ENCODE data around the gene FAM9C.

The FAM9C gene

DNA sequence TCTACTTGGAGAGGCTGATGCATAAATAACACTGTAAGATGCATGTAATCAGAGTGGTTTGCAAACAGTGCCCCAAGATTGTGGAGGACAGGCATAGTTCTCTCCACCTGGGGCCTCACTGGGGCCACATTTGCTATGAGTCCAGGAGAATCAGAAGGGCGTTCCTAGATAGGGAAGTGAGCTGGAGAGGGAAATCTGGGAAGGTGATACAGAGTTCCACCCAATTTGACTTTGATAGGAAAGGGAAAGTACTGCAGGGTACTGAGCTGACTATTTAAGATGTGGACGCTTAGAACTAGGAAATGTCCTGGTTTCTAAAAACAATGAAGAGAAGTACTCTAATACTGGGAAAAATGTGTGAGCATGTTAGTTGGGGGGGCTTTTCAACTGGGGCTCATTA, 33.9 kb downstream of the FAM9C start:
- Histone ChIP-seq H3K27ac (ENCODE audit: extremely low read depth, low read depth, low read length) (no peak overlapping the region), H3K4me1 (ENCODE audit: control insufficient read depth, insufficient read depth, low read length) (peaks cover 4% of the 10 kb centered on the region; the same call in 1 of the 2 replicates), H3K4me3 (ENCODE audit: low read depth, low read length) (no peak overlapping the region), H3K9me3 (ENCODE audit: control insufficient read depth, insufficient read depth, low read depth, low read length) (no peaks in the 10 kb centered on the region), H3K36me3 (ENCODE audit: control insufficient read depth in 2 of 2, insufficient read depth in 1 of 2, low read length in 2 of 2) (no peaks in the 10 kb centered on the region)
- ChIA-PET POLR2A (no interaction called here), CTCF (interaction anchor here (0.8 to 1.3 kb wide), 2 partner anchors 56 to 478 kb away, joined by 3 to 4 read pairs; no protein-coding TSS in a partner anchor)
- TF ChIP-seq, protein P1, sequence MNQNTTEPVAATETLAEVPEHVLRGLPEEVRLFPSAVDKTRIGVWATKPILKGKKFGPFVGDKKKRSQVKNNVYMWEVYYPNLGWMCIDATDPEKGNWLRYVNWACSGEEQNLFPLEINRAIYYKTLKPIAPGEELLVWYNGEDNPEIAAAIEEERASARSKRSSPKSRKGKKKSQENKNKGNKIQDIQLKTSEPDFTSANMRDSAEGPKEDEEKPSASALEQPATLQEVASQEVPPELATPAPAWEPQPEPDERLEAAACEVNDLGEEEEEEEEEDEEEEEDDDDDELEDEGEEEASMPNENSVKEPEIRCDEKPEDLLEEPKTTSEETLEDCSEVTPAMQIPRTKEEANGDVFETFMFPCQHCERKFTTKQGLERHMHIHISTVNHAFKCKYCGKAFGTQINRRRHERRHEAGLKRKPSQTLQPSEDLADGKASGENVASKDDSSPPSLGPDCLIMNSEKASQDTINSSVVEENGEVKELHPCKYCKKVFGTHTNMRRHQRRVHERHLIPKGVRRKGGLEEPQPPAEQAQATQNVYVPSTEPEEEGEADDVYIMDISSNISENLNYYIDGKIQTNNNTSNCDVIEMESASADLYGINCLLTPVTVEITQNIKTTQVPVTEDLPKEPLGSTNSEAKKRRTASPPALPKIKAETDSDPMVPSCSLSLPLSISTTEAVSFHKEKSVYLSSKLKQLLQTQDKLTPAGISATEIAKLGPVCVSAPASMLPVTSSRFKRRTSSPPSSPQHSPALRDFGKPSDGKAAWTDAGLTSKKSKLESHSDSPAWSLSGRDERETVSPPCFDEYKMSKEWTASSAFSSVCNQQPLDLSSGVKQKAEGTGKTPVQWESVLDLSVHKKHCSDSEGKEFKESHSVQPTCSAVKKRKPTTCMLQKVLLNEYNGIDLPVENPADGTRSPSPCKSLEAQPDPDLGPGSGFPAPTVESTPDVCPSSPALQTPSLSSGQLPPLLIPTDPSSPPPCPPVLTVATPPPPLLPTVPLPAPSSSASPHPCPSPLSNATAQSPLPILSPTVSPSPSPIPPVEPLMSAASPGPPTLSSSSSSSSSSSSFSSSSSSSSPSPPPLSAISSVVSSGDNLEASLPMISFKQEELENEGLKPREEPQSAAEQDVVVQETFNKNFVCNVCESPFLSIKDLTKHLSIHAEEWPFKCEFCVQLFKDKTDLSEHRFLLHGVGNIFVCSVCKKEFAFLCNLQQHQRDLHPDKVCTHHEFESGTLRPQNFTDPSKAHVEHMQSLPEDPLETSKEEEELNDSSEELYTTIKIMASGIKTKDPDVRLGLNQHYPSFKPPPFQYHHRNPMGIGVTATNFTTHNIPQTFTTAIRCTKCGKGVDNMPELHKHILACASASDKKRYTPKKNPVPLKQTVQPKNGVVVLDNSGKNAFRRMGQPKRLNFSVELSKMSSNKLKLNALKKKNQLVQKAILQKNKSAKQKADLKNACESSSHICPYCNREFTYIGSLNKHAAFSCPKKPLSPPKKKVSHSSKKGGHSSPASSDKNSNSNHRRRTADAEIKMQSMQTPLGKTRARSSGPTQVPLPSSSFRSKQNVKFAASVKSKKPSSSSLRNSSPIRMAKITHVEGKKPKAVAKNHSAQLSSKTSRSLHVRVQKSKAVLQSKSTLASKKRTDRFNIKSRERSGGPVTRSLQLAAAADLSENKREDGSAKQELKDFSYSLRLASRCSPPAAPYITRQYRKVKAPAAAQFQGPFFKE (tag by site-specific recombination; IDR thresholded peaks at IDR 0.05; ENCODE audit: borderline replicate concordance): no peak
- TF ChIP-seq, protein P2, sequence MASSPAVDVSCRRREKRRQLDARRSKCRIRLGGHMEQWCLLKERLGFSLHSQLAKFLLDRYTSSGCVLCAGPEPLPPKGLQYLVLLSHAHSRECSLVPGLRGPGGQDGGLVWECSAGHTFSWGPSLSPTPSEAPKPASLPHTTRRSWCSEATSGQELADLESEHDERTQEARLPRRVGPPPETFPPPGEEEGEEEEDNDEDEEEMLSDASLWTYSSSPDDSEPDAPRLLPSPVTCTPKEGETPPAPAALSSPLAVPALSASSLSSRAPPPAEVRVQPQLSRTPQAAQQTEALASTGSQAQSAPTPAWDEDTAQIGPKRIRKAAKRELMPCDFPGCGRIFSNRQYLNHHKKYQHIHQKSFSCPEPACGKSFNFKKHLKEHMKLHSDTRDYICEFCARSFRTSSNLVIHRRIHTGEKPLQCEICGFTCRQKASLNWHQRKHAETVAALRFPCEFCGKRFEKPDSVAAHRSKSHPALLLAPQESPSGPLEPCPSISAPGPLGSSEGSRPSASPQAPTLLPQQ (tag by site-specific recombination; IDR thresholded peaks at IDR 0.05): no peak
- TF ChIP-seq, protein P3, sequence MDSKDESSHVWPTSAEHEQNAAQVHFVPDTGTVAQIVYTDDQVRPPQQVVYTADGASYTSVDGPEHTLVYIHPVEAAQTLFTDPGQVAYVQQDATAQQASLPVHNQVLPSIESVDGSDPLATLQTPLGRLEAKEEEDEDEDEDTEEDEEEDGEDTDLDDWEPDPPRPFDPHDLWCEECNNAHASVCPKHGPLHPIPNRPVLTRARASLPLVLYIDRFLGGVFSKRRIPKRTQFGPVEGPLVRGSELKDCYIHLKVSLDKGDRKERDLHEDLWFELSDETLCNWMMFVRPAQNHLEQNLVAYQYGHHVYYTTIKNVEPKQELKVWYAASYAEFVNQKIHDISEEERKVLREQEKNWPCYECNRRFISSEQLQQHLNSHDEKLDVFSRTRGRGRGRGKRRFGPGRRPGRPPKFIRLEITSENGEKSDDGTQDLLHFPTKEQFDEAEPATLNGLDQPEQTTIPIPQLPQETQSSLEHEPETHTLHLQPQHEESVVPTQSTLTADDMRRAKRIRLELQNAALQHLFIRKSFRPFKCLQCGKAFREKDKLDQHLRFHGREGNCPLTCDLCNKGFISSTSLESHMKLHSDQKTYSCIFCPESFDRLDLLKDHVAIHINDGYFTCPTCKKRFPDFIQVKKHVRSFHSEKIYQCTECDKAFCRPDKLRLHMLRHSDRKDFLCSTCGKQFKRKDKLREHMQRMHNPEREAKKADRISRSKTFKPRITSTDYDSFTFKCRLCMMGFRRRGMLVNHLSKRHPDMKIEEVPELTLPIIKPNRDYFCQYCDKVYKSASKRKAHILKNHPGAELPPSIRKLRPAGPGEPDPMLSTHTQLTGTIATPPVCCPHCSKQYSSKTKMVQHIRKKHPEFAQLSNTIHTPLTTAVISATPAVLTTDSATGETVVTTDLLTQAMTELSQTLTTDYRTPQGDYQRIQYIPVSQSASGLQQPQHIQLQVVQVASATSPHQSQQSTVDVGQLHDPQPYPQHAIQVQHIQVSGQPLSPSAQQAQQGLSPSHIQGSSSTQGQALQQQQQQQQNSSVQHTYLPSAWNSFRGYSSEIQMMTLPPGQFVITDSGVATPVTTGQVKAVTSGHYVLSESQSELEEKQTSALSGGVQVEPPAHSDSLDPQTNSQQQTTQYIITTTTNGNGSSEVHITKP (tag by site-specific recombination; IDR thresholded peaks at IDR 0.05): no peak
- TF ChIP-seq ZNF529 (tag by site-specific recombination; IDR thresholded peaks at IDR 0.05; ENCODE audit: insufficient replicate concordance) (no peak), MEIS1 (CRISPR knock-in tag; IDR thresholded peaks at IDR 0.05; ENCODE audit: borderline replicate concordance) (no peak), KLF10 (tag by site-specific recombination; IDR thresholded peaks at IDR 0.05) (no peak), ZNF404 (tag by site-specific recombination; IDR thresholded peaks at IDR 0.05) (no peak), ZNF10 (tag by site-specific recombination; IDR thresholded peaks at IDR 0.05) (no peak), ZNF585B (tag by site-specific recombination; IDR thresholded peaks at IDR 0.05) (no peak), ZNF324 (tag by site-specific recombination; IDR thresholded peaks at IDR 0.05) (no peak), ZNF174 (tag by site-specific recombination; IDR thresholded peaks at IDR 0.05) (no peak), ZNF670 (tag by site-specific recombination; IDR thresholded peaks at IDR 0.05; ENCODE audit: low read depth) (no peak), KLF16 (tag by site-specific recombination; IDR thresholded peaks at IDR 0.05) (no peak), ZNF501 (tag by site-specific recombination; IDR thresholded peaks at IDR 0.05) (no peak), ZNF629 (tag by site-specific recombination; IDR thresholded peaks at IDR 0.05) (no peak), ZNF768 (tag by site-specific recombination; IDR thresholded peaks at IDR 0.05) (no peak), ZXDB (tag by site-specific recombination; IDR thresholded peaks at IDR 0.05) (no peak)
- TF ChIP-seq, protein P4, sequence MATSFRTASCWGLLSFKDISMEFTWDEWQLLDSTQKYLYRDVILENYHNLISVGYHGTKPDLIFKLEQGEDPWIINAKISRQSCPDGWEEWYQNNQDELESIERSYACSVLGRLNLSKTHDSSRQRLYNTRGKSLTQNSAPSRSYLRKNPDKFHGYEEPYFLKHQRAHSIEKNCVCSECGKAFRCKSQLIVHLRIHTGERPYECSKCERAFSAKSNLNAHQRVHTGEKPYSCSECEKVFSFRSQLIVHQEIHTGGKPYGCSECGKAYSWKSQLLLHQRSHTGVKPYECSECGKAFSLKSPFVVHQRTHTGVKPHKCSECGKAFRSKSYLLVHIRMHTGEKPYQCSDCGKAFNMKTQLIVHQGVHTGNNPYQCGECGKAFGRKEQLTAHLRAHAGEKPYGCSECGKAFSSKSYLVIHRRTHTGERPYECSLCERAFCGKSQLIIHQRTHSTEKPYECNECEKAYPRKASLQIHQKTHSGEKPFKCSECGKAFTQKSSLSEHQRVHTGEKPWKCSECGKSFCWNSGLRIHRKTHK (tag by site-specific recombination; IDR thresholded peaks at IDR 0.05): no peak
- TF ChIP-seq, protein P5, sequence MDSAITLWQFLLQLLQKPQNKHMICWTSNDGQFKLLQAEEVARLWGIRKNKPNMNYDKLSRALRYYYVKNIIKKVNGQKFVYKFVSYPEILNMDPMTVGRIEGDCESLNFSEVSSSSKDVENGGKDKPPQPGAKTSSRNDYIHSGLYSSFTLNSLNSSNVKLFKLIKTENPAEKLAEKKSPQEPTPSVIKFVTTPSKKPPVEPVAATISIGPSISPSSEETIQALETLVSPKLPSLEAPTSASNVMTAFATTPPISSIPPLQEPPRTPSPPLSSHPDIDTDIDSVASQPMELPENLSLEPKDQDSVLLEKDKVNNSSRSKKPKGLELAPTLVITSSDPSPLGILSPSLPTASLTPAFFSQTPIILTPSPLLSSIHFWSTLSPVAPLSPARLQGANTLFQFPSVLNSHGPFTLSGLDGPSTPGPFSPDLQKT (IDR thresholded peaks at IDR 0.05; ENCODE audit: borderline replicate concordance, low read depth, low read length): no peak
